GM21515 (cell line): ENCODE measurements around the gene SAMD10.
"Not testable (repeated sequence)": the region's sequence is repeated elsewhere in the genome, so short reads cannot be mapped to it uniquely, and the experiment has no call there.

Experiments
- ATAC-seq: cut with Tn5 transposase; IDR thresholded peaks from one replicate; pipeline ENCODE4 v1.9.1; 2021; ENCODE audit not compliant: unreplicated experiment

The SAMD10 gene

GRCh38 chr20:63942969-63943807, 36.3 kb downstream of the SAMD10 start:
- no peak for ATAC-seq

DNA sequence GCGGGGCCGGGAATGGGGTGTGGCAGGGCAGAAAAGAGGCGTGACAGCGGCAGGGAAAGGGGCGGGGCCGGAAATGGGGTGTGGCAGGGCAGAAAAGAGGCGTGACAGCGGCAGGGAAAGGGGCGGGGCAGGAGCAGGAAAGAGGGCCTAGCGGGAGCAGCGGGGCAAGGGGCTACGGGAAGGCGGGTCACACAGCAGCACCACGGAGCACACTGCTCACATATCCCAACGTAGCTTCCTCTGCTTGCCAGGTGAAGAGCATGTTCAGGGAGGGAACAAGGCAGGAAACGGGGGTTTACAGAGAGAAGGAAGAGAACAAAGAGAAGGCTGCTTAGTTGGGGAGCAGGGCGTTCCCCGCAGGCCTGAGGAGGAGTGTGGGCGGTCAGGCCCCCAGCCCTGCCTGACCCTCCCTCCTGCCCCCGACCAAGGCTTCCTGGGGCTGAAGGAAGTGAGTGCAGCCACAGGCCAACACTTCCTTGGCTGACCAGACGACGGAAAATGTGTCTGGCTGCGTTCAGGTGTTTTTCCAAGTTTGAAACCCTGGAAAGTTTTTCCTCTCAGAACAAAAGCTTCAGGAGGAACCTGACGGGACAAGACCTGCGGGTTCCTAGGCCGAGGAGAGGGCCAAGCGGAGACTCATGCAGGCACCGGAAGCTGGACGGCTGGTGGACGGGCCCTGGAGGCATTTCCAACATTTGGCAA, 37.0 kb downstream of the SAMD10 start:
- ATAC-seq = no peak

GRCh38 chr20:63941282-63942081, 38.0 kb downstream of the SAMD10 start:
- no peak for ATAC-seq

DNA sequence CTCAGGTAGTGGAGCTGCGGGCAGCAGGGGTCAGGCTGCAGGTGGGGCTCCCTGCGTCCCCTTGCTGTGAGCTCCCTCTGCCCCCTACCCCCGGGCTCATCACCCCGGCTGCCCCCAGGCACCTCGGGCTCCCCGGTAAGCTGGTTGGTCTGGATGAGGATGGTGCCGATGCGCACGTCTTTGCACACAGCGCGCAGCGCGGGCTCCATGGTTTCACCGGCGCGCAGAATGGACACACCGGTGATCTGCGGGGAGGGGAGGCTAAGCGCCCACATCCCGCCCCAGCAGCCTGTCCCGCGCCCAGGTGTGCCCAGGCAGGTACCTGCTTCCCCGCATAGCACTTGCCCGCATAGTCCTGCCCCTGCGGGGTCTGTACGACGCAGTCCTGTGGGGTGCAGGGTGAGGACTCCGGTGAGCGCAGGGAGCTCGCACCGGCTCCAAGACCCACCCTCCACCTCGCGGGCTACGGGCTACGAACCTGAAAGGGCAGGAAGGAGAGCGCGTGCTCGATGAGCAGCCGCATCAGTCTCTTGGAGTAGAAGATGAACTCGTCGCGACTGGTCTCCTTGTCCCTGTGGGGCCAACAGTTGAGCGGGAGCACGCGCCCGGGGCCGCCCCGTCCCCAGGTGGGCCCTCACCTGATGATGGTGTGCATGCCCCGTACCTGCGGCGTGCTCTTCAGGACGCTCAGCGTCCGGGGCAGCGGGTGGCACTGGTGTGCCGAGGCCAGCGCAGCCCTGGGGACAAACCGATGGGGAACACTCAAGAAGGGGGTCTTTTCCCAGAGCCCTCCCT, 38.8 kb downstream of the SAMD10 start:
- no peak for ATAC-seq

GRCh38 chr20:63940071-63940471, 39.4 kb downstream of the SAMD10 start:
- ATAC-seq = no peak

DNA sequence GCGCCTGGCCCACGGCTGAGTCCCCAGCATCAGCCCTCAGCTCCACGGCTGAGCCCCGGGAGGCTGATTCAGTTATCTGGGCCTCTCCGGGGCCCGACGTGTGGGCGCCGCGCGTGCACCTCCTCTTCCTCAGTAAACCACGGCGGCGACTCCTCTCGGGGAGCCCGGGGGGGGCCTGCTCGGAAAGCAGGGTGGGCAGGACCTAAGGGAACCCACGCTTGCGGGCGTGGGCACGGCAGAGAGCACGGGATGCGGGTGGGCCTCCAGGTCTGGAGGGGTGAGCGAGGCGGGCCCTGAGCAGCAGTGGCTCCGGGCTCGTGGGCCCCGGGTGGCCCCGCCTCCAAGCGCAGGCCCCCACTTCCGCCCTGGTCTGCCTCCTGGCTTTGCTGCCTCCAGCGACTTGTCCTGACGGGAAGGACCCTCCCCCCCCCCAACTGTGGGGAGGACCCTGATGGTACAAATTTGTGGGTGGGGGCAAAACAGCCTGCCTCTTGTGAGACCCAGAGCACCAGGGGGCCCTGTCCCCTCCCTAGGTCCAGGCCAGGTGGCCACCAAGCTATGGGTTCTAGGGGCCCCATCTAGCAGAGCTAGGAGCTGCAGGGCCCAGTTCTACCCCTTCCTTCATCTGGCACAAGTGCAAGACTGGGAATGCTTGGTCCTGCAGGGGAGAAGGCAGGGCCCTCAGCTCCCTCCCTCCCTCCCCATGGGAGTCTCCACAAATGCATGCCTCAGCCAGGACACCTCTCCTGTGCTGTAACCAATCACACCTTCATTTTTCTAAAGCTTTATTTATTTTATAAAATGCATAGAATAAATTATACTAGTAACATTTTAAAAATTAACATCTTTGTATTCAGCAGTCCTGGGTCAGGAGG, 40.1 kb downstream of the SAMD10 start:
- no peak for ATAC-seq

DNA sequence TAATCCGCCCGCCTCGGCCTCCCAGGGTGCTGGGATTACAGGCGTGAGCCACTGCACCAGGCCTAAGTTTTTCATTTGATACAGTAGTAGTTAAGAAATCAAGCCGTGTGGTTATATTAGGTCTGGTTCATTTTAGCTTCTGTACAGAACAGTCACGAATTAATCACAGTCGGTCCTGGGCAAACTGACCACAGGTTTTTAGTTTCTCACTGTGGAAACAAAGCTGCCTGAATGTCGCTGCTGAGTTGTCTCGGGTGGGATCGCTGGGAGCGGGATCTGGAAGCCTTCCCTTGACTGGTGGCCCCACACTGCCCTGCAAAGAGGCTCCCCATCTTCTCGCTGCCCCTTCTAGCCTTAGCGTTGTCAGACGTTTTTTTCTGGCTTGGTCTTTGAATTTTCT, 41.8 kb downstream of the SAMD10 start:
- ATAC-seq = no peak

DNA sequence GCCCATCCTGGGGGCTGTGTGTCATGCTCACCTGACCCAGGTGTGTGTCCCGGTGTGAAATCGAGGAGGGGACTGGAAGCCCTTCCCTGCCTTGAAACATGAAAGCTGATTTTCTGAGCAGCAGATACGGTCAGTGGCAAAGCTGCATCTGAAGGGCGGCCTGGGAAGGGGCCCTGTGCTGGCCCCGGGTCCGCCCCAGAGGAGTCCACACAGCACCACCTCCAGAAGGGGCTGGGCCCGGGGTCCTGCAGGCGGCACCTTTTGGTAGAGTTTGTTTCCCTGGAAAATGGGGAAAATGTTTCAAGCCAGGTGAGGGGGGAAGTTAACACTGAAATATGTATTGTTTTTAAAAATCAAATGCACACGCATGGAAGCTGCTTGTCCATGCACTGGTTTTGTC, 44.0 kb downstream of the SAMD10 start:
- no peak for ATAC-seq

DNA sequence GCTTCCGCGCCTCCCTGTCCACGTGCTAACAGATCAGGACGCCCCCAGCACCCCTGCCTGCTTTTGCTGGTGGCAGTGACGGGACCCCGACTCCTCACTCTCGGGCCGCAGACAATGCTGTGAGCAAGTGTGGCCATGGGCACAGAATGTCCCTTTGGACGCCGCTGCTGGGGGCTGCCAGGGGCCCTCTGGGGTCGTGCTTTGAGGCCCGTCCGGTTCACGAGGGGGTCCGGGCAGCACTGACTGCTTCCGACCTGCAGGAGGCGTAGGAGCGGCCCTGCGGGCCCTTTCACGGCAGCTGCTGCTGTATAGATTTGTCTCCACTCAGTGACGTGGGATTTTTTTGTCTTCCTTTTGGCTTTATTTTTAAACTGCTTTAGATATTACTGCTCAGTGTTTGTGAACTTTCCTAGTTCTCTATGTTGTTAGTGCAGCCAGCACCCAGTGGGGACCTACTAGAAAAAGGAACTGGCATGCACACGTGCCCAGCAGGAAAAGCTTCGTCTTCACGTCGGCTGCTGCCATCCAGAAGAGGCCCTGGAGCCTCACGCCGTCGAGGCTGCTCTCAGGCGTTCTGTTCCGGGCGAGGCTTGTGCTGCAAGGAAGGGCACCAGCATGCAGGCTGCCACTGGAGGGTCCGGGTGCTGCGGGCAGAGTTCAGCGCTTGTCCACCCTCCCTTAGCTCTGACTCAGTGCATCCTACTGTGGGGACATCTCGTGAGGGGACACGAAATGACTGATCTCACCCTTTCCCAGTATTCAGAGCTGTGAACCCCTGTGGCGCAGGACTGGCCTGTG, 45.0 kb downstream of the SAMD10 start:
- no peak for ATAC-seq

GRCh38 chr20:63933646-63934045, 45.8 kb downstream of the SAMD10 start:
- no peak for ATAC-seq

GRCh38 chr20:63932606-63933160, 46.8 kb downstream of the SAMD10 start:
- no peak for ATAC-seq

DNA sequence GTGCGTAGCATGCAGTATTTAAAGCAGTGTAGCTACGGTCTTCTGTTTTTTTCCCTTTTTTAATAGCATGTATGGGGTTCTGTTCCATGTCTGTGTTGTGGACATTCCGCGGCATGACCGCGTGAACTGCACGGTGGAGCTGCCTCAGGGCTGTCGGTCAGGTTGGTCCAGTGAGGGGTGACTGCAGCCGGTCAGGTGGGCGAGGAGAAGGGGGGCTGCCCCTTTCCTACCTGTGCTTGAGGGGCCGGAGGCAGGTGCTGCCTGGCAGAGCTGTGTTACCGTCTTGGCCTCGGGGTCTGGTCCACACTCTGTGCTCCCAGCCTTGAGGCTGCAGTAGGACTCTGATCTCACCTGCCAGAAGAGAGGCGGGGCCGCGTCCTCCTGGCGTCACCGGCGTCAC, 47.7 kb downstream of the SAMD10 start:
- no peak for ATAC-seq

GRCh38 chr20:63930971-63931553, 48.4 kb downstream of the SAMD10 start:
- no peak for ATAC-seq

GRCh38 chr20:63929473-63929883, 50.0 kb downstream of the SAMD10 start:
- not testable (repeated sequence) for ATAC-seq

- no peak for ATAC-seq
Observed at GRCh38 chr20:63929071-63929470, 50.4 kb downstream of the SAMD10 start.

DNA sequence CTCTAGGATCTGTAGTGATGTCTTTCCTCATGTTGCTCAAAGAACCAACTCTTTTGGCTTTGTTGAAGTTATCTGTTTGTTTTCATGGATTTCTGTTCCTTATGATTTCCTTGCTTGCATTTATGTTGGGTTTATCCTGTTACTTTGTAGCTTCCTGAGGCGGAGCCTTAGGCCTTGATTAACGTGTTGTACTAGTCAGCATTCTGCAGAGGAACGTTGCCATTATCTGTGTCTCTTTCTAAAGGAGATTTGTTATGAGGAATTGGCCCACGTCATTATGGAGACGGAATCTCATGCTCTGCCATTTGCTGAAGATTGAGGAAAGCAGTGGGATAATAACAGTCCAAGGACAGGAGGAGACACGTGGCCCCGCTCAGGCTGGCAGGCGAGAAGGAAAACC, 53.1 kb downstream of the SAMD10 start:
- ATAC-seq = no peak

GRCh38 chr20:63924241-63924640, 55.2 kb downstream of the SAMD10 start:
- ATAC-seq = no peak
